Panc1 (cell line): Measurements from ENCODE around the gene IL31RA.

Experiments
- CTCF ChIP-seq: fragments of 450-650 bp; IDR thresholded peaks from 2 replicates; pipeline ENCODE4 v1.5.1; 2017; ENCODE audit warnings: mild to moderate bottlenecking
- TCF7L2 ChIP-seq: IDR thresholded peaks from 2 replicates; pipeline ENCODE4 v1.6.1; 2011; ENCODE audit warnings: mild to moderate bottlenecking, low read depth, low read length, inconsistent platforms

- no peak for TF ChIP-seq CTCF
- TF ChIP-seq TCF7L2 = no peak
Observed at GRCh38 chr5:55868846-55869245, 17.7 kb downstream of the IL31RA start.
